Naive thymus-derived CD4-positive, alpha-beta T cell (primary cell): ENCODE results near the gene NTM. TPM values are rescaled to one million over a fixed set of nuclear protein-coding genes. Genes with fewer than 3 reads are reported as not detected.

ENCODE experiments used
- ATAC-seq: fragments of 150-1000 bp; cut with Tn5 transposase; 2 replicates; pipeline ENCODE4 v1.10.0; 2021; ENCODE audit warnings: mild to moderate bottlenecking, moderate library complexity
- CTCF ChIA-PET: fragments of 350-600 bp; sonication (Branson Sonifier 250); formaldehyde crosslinking; loops from one replicate; lab custom pipeline; 2021; ENCODE audit warnings: antibody characterized with exemption; lab: Charles Lee
- POLR2A ChIA-PET: fragments of 350-600 bp; sonication (Branson Sonifier 250); formaldehyde crosslinking; loops from one replicate; lab custom pipeline; 2021; ENCODE audit warnings: antibody characterized with exemption, inconsistent platforms; lab: Charles Lee
- DNase-seq, 9 donors: peaks; one replicate each; pipeline versions ENCODE4 v3.0.0 to v3.0.0-alpha.2; 2020 to 2022; ENCODE audit warnings: mixed read lengths in 1 of 9
- H3K27ac ChIP-seq: one replicate; pipeline ENCODE4 v1.7.0; 2013; ENCODE audit warnings: mild to moderate bottlenecking, low read depth, low read length, moderate library complexity
- H3K27me3 ChIP-seq, 2 donors: one replicate each; pipeline ENCODE4 v1.7.0; 2013; ENCODE audit warnings: low read length in 2 of 2, mild to moderate bottlenecking in 2 of 2, moderate library complexity in 2 of 2; ENCODE audit not compliant: control insufficient read depth in 2 of 2, insufficient read depth in 2 of 2
- H3K36me3 ChIP-seq, 3 experiments: 1 replicate in 2 of 3; 2 replicates in 1 of 3; pipeline ENCODE4 v1.7.0; 2013; ENCODE audit warnings: low read length in 3 of 3, mild to moderate bottlenecking in 3 of 3, moderate library complexity in 1 of 3; ENCODE audit not compliant: insufficient read depth in 3 of 3, control insufficient read depth in 2 of 3
- H3K4me1 ChIP-seq, 2 donors: one replicate each; pipeline ENCODE4 v1.7.0; 2013; ENCODE audit warnings: low read length in 2 of 2, mild to moderate bottlenecking in 2 of 2, moderate library complexity in 1 of 2; ENCODE audit not compliant: control insufficient read depth in 2 of 2, insufficient read depth in 2 of 2
- H3K4me3 ChIP-seq: 2 replicates; pipeline ENCODE4 v1.7.0; 2013; ENCODE audit warnings: mild to moderate bottlenecking, low read length
- H3K9me3 ChIP-seq, 3 experiments: 1 replicate in 2 of 3; 2 replicates in 1 of 3; pipeline ENCODE4 v1.7.0; 2013; ENCODE audit warnings: low read length in 3 of 3; ENCODE audit not compliant: control insufficient read depth in 2 of 3
- H3K27ac Mint-ChIP-seq, 9 donors: one replicate each; pipeline ENCODE4 v1.8.0; 2020 to 2022; ENCODE audit warnings: mixed read lengths in 9 of 9, mild to moderate bottlenecking in 8 of 9, moderate library complexity in 5 of 9, inconsistent platforms in 2 of 9
- H3K27me3 Mint-ChIP-seq, 5 donors: one replicate each; pipeline ENCODE4 v1.8.0; 2021 to 2022; ENCODE audit warnings: mixed read lengths in 5 of 5, mild to moderate bottlenecking in 1 of 5
- H3K36me3 Mint-ChIP-seq, 5 donors: one replicate each; pipeline ENCODE4 v1.8.0; 2020 to 2022; ENCODE audit warnings: mixed read lengths in 5 of 5, mild to moderate bottlenecking in 3 of 5, inconsistent platforms in 1 of 5
- H3K4me1 Mint-ChIP-seq, 7 donors: one replicate each; pipeline ENCODE4 v1.8.0; 2020 to 2022; ENCODE audit warnings: mixed read lengths in 7 of 7, mild to moderate bottlenecking in 3 of 7, inconsistent platforms in 1 of 7
- H3K4me3 Mint-ChIP-seq, 10 donors: one replicate each; pipeline ENCODE4 v1.8.0; 2020 to 2022; ENCODE audit warnings: mild to moderate bottlenecking in 10 of 10, mixed read lengths in 10 of 10, moderate library complexity in 6 of 10, inconsistent platforms in 2 of 10
- H3K9me3 Mint-ChIP-seq, 11 donors: one replicate each; pipeline ENCODE4 v1.8.0; 2020 to 2022; ENCODE audit warnings: mixed read lengths in 11 of 11, mild to moderate bottlenecking in 4 of 11, inconsistent platforms in 1 of 11, moderate library complexity in 1 of 11
- intact Hi-C, 2 donors: fragments of 100-400 bp; cut with micrococcal nuclease; formaldehyde crosslinking; loops; one replicate each; pipeline ENCODE4 v1.15.1; 2023
- polyA plus RNA-seq, 2 donors: library from polyadenylated mRNA; unstranded; fragments of 300-500 nt; fragmentation: Illumina TruSeq; gene quantifications; one replicate each; pipeline ENCODE4 v1.2.3, GENCODE V29; 2021
- total RNA-seq, 6 experiments: library from RNA in 5 of 6; stranded (reverse) in 5 of 6; gene quantifications; 1 replicate in 5 of 6; 2 replicates in 1 of 6; pipeline ENCODE4 v1.2.3 and lab custom pipeline; 2021 to 2026

Gene NTM
- total and polyA plus RNA-seq, 7 experiments from 2014 or later, result not detected

DNA sequence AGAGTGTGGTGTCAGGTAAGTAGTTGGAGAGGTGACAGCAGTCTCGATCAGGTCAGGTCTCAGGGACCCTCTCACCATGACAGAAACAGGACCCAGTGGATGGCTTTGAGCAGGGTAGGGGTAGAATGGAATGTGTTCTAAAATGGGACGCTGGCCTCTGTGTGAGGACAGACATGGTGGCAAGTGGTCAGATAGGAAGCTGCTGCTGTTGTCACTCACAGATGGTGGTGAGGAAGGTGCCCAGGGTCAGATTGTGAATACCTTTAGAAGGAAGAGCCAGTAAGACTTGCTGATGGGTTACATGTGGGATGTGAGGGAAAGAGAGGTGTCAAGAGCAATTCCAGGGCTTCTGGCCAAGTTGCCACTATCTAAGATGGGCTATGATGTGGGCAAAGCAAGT lies 596.3 kb downstream of the NTM start:
- CTCF ChIA-PET, result no interaction called here
- H3K27ac Mint-ChIP-seq, result no peak overlapping the region
- no peak overlapping the region for H3K4me3 Mint-ChIP-seq
- H3K27me3 ChIP-seq, result no peaks in the 10 kb centered on the region
- no peaks in the 10 kb centered on the region for H3K36me3 Mint-ChIP-seq
- H3K27ac ChIP-seq, result no peak overlapping the region
- POLR2A ChIA-PET, result no interaction called here
- H3K9me3 Mint-ChIP-seq, result peaks cover 0 to 15% (median 3%) of the 10 kb centered on the region in 11 donors
- H3K4me1 Mint-ChIP-seq, result no peaks in the 10 kb centered on the region
- no peaks in the 10 kb centered on the region for H3K9me3 ChIP-seq
- no peaks in the 10 kb centered on the region for H3K27me3 Mint-ChIP-seq
- H3K36me3 ChIP-seq, result no peaks in the 10 kb centered on the region
- H3K4me1 ChIP-seq, result no peaks in the 10 kb centered on the region
- DNase-seq (no peak), ATAC-seq (no peak)
- intact Hi-C loops, result no loop called here
- H3K4me3 ChIP-seq, result no peak overlapping the region

GRCh38 chr11:131969261-131969660 lies 598.8 kb downstream of the NTM start:
- Mint-ChIP-seq H3K4me3 (no peak overlapping the region), H3K9me3 (peaks cover 0 to 15% (median 3%) of the 10 kb centered on the region in 11 donors), H3K27ac (no peak overlapping the region), H3K4me1 (no peaks in the 10 kb centered on the region), H3K36me3 (no peaks in the 10 kb centered on the region), H3K27me3 (no peaks in the 10 kb centered on the region)
- Histone ChIP-seq H3K27me3 (no peaks in the 10 kb centered on the region), H3K27ac (no peak overlapping the region), H3K4me3 (no peak overlapping the region), H3K36me3 (no peaks in the 10 kb centered on the region), H3K4me1 (no peaks in the 10 kb centered on the region), H3K9me3 (no peaks in the 10 kb centered on the region)
- DNase-seq (no peak), ATAC-seq (no peak)
- intact Hi-C loops, result no loop called here
- ChIA-PET POLR2A (no interaction called here), CTCF (no interaction called here)

- H3K4me1 Mint-ChIP-seq, result no peaks in the 10 kb centered on the region
- no peaks in the 10 kb centered on the region for H3K4me1 ChIP-seq
- H3K27me3 ChIP-seq, result no peaks in the 10 kb centered on the region
- intact Hi-C loops, result no loop called here
- H3K27ac ChIP-seq, result no peak overlapping the region
- ChIA-PET CTCF (no interaction called here), POLR2A (no interaction called here)
- H3K36me3 Mint-ChIP-seq, result no peaks in the 10 kb centered on the region
- no peak for ATAC-seq
- no peak for DNase-seq
- H3K4me3 Mint-ChIP-seq, result no peak overlapping the region
- H3K27ac Mint-ChIP-seq, result no peak overlapping the region
- H3K27me3 Mint-ChIP-seq, result peaks cover 0 to 11% (median 0%) of the 10 kb centered on the region in 5 donors
- H3K36me3 ChIP-seq, result no peaks in the 10 kb centered on the region
- no peaks in the 10 kb centered on the region for H3K9me3 ChIP-seq
- H3K9me3 Mint-ChIP-seq, result peaks cover 0 to 8% (median 3%) of the 10 kb centered on the region in 11 donors
- H3K4me3 ChIP-seq, result no peak overlapping the region
Measured at GRCh38 chr11:131973061-131973460, 602.6 kb downstream of the NTM start.

GRCh38 chr11:131975619-131976018 lies 605.2 kb downstream of the NTM start:
- Histone ChIP-seq H3K27me3 (no peaks in the 10 kb centered on the region), H3K4me3 (no peak overlapping the region), H3K27ac (no peak overlapping the region), H3K9me3 (no peaks in the 10 kb centered on the region), H3K4me1 (no peaks in the 10 kb centered on the region), H3K36me3 (no peaks in the 10 kb centered on the region)
- POLR2A ChIA-PET, result no interaction called here
- no peak for DNase-seq
- no peak for ATAC-seq
- no peaks in the 10 kb centered on the region for H3K4me1 Mint-ChIP-seq
- H3K36me3 Mint-ChIP-seq, result no peaks in the 10 kb centered on the region
- peaks cover 0 to 11% (median 0%) of the 10 kb centered on the region in 5 donors for H3K27me3 Mint-ChIP-seq
- H3K9me3 Mint-ChIP-seq, result peaks cover 0 to 13% (median 3%) of the 10 kb centered on the region in 11 donors
- CTCF ChIA-PET, result no interaction called here
- no peak overlapping the region for H3K4me3 Mint-ChIP-seq
- no peak overlapping the region for H3K27ac Mint-ChIP-seq
- intact Hi-C loops, result no loop called here

DNA sequence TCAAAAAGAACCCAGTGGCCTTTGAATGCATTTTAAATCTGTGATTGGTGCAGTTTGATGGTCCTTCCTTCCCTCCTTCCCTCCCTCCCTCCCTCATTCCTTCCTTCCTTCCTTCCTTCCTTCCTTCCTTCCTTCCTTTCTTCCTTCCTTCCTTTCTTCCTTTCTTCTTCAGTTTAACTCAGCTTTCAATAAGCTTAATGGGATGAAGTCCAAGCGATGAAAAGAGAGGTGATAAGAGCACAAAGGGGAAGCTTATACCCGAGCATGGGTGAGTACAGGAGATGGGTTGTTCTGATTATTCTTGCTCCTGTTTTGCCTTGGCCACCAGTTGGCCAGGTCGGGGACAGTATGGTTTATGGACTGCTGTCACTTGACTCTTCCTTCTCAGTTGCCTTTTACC lies 605.6 kb downstream of the NTM start:
- DNase-seq (no peak), ATAC-seq (no peak)
- no peak overlapping the region for H3K27ac ChIP-seq
- POLR2A ChIA-PET, result no interaction called here
- peaks cover 0 to 11% (median 0%) of the 10 kb centered on the region in 5 donors for H3K27me3 Mint-ChIP-seq
- H3K27me3 ChIP-seq, result no peaks in the 10 kb centered on the region
- no peak overlapping the region for H3K27ac Mint-ChIP-seq
- no peak overlapping the region for H3K4me3 ChIP-seq
- no peaks in the 10 kb centered on the region for H3K36me3 Mint-ChIP-seq
- H3K4me1 Mint-ChIP-seq, result no peaks in the 10 kb centered on the region
- H3K9me3 Mint-ChIP-seq, result peaks cover 0 to 13% (median 1%) of the 10 kb centered on the region in 11 donors
- CTCF ChIA-PET, result no interaction called here
- no peaks in the 10 kb centered on the region for H3K36me3 ChIP-seq
- no peaks in the 10 kb centered on the region for H3K4me1 ChIP-seq
- H3K4me3 Mint-ChIP-seq, result no peak overlapping the region
- intact Hi-C loops, result no loop called here
- no peaks in the 10 kb centered on the region for H3K9me3 ChIP-seq

- no peak overlapping the region for H3K4me3 Mint-ChIP-seq
- Histone ChIP-seq H3K36me3 (no peaks in the 10 kb centered on the region), H3K27ac (no peak overlapping the region), H3K27me3 (no peaks in the 10 kb centered on the region), H3K9me3 (no peaks in the 10 kb centered on the region), H3K4me1 (no peaks in the 10 kb centered on the region), H3K4me3 (no peak overlapping the region)
- ChIA-PET CTCF (no interaction called here), POLR2A (no interaction called here)
- DNase-seq (no peak), ATAC-seq (no peak)
- no peak overlapping the region for H3K27ac Mint-ChIP-seq
- peaks cover 0 to 11% (median 0%) of the 10 kb centered on the region in 5 donors for H3K27me3 Mint-ChIP-seq
- peaks cover 0 to 13% (median 3%) of the 10 kb centered on the region in 11 donors for H3K9me3 Mint-ChIP-seq
- no peaks in the 10 kb centered on the region for H3K36me3 Mint-ChIP-seq
- no peaks in the 10 kb centered on the region for H3K4me1 Mint-ChIP-seq
- intact Hi-C loops, result no loop called here
Measured at GRCh38 chr11:131977231-131977630, 606.8 kb downstream of the NTM start.

- no peaks in the 10 kb centered on the region for H3K4me1 Mint-ChIP-seq
- H3K9me3 Mint-ChIP-seq, result peaks cover 0 to 15% (median 4%) of the 10 kb centered on the region in 11 donors
- Histone ChIP-seq H3K36me3 (no peaks in the 10 kb centered on the region), H3K9me3 (no peaks in the 10 kb centered on the region), H3K4me3 (no peak overlapping the region), H3K27me3 (no peaks in the 10 kb centered on the region), H3K27ac (no peak overlapping the region), H3K4me1 (no peaks in the 10 kb centered on the region)
- H3K36me3 Mint-ChIP-seq, result no peaks in the 10 kb centered on the region
- ChIA-PET CTCF (no interaction called here), POLR2A (no interaction called here)
- DNase-seq, result no peak
- peaks cover 0 to 11% (median 0%) of the 10 kb centered on the region in 5 donors for H3K27me3 Mint-ChIP-seq
- H3K27ac Mint-ChIP-seq, result no peak overlapping the region
- no peak for ATAC-seq
- H3K4me3 Mint-ChIP-seq, result no peak overlapping the region
- intact Hi-C loops, result no loop called here
Measured at GRCh38 chr11:131977854-131978253, 607.4 kb downstream of the NTM start.
